T-cell (primary cell): ENCODE data around the gene PCDHA5. TPM values are rescaled to one million over a fixed set of nuclear protein-coding genes. Genes with fewer than 3 reads are reported as not detected.
A peak's percentile ranks its signal among the peaks of the same experiment; 100 is the strongest.
"Not testable (repeated sequence)": the region's sequence is repeated elsewhere in the genome, so short reads cannot be mapped to it uniquely, and the experiment has no call there.

Experiments
- ATAC-seq, 4 experiments: fragments of 200-7000 bp in 3 of 4; fragments of 150-1000 bp in 1 of 4; cut with Tn5 transposase; replicated peaks in 1 of 4; 1 replicate in 3 of 4; 2 replicates in 1 of 4; pipeline ENCODE4 v1.10.0; 2021; ENCODE audit warnings: moderate library complexity in 3 of 4, mild to moderate bottlenecking in 2 of 4, moderate number of reproducible peaks in 1 of 4
- CTCF ChIA-PET, 2 donors: fragments of 300-600 bp; sonication (Branson Sonifier 250); formaldehyde crosslinking; loops; one replicate each; lab custom pipeline; 2022; ENCODE audit warnings: antibody characterized with exemption in 2 of 2; lab: Charles Lee
- POLR2A ChIA-PET, 2 donors: fragments of 300-600 bp; sonication (Branson Sonifier 250); formaldehyde crosslinking; loops; one replicate each; lab custom pipeline; 2022; ENCODE audit warnings: antibody characterized with exemption in 2 of 2; lab: Charles Lee
- DNase-seq, 35 experiments: peaks; one replicate each; pipeline versions ENCODE4 v3.0.0 to v3.0.0-alpha.2; 2013 to 2023
- H3K27ac ChIP-seq: one replicate; pipeline ENCODE4 v1.5.1; 2013; ENCODE audit warnings: low read length
- H3K27me3 ChIP-seq, 2 experiments: replicated peaks in 1 of 2; 1 replicate in 1 of 2; 2 replicates in 1 of 2; pipeline versions ENCODE4 v1.6.1 to v1.7.0; 2013; ENCODE audit warnings: low read length in 1 of 2, mixed read lengths in 1 of 2; ENCODE audit not compliant: control insufficient read depth in 2 of 2, insufficient read depth in 2 of 2; ENCODE audit errors: extremely low read depth in 1 of 2
- H3K36me3 ChIP-seq, 2 donors: 1 replicate in 1 of 2; 2 replicates in 1 of 2; pipeline versions ENCODE4 v1.6.1 to v1.7.0; 2013; ENCODE audit warnings: low read length in 1 of 2; ENCODE audit not compliant: control insufficient read depth in 2 of 2, insufficient read depth in 1 of 2; ENCODE audit errors: extremely low read depth in 1 of 2
- H3K4me1 ChIP-seq, 2 experiments: 1 replicate in 1 of 2; 2 replicates in 1 of 2; pipeline versions ENCODE4 v1.6.1 to v1.7.0; 2013; ENCODE audit warnings: low read length in 2 of 2, mixed read lengths in 1 of 2; ENCODE audit not compliant: insufficient read depth in 2 of 2, control insufficient read depth in 1 of 2; ENCODE audit errors: extremely low read depth in 1 of 2
- H3K4me3 ChIP-seq, 2 donors: 1 replicate in 1 of 2; 2 replicates in 1 of 2; pipeline versions ENCODE4 v1.5.1 to v1.7.0; 2013; ENCODE audit warnings: mild to moderate bottlenecking in 2 of 2, low read length in 1 of 2, moderate library complexity in 1 of 2; ENCODE audit not compliant: control insufficient read depth in 1 of 2; ENCODE audit errors: extremely low read depth in 1 of 2
- H3K9me3 ChIP-seq: 2 replicates; pipeline ENCODE4 v1.7.0; 2013
- H3K27ac Mint-ChIP-seq, 2 donors: one replicate each; pipeline ENCODE4 v1.8.0; 2020 to 2021; ENCODE audit warnings: mild to moderate bottlenecking in 2 of 2, mixed read lengths in 2 of 2
- H3K27me3 Mint-ChIP-seq, 2 donors: one replicate each; pipeline ENCODE4 v1.8.0; 2021 to 2022; ENCODE audit warnings: mixed read lengths in 2 of 2
- H3K36me3 Mint-ChIP-seq: one replicate; pipeline ENCODE4 v1.8.0; 2021; ENCODE audit warnings: mixed read lengths
- H3K4me1 Mint-ChIP-seq, 3 donors: one replicate each; pipeline ENCODE4 v1.8.0; 2020 to 2022; ENCODE audit warnings: mixed read lengths in 3 of 3, mild to moderate bottlenecking in 1 of 3
- H3K4me3 Mint-ChIP-seq, 3 donors: one replicate each; pipeline ENCODE4 v1.8.0; 2020 to 2022; ENCODE audit warnings: mild to moderate bottlenecking in 3 of 3, mixed read lengths in 3 of 3, moderate library complexity in 3 of 3
- H3K9me3 Mint-ChIP-seq, 3 donors: one replicate each; pipeline ENCODE4 v1.8.0; 2020 to 2022; ENCODE audit warnings: mixed read lengths in 3 of 3
- WGBS: methylation state at CpG from one replicate; pipeline ENCODE4 v1.1.5; 2013; ENCODE audit warnings: missing lambda C conversion rate; ENCODE audit not compliant: insufficient coverage; 5-methylcytosine and 5-hydroxymethylcytosine counted together
- total RNA-seq, 35 experiments: library from RNA in 6 of 35; stranded (reverse) in 6 of 35; fragments of 120-200 nt in 1 of 35; gene quantifications; one replicate each; pipeline versions ENCODE4 v1.2.1 to v1.2.4 and lab custom pipeline; 2013 to 2026

PCDHA5 gene
- total RNA-seq, 5 donors from 2014 or later (not counting 1 experiment from before 2014, with no cell fraction given), result not detected

DNA sequence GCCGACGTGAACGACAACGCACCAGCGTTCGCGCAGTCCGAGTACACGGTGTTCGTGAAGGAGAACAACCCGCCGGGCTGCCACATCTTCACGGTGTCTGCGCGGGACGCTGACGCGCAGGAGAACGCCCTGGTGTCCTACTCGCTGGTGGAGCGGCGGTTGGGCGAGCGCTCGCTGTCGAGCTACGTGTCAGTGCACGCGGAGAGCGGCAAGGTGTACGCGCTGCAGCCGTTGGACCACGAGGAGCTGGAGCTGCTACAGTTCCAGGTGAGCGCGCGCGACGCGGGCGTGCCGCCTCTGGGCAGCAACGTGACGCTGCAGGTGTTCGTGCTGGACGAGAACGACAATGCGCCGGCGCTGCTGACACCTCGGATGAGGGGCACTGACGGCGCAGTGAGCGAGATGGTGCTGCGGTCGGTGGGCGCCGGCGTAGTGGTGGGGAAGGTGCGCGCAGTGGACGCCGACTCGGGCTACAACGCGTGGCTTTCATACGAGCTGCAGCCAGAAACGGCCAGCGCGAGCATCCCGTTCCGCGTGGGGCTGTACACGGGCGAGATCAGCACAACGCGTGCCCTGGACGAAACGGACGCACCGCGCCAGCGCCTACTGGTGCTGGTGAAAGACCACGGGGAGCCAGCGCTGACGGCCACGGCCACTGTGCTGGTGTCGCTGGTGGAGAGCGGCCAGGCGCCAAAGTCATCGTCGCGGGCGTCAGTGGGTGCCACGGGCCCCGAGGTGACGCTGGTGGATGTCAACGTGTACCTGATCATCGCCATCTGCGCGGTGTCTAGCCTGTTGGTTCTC lies 28.6 kb downstream of the PCDHA5 start:
- H3K36me3 Mint-ChIP-seq, H3K9me3 Mint-ChIP-seq, CTCF ChIA-PET, H3K4me1 ChIP-seq, H3K27ac Mint-ChIP-seq, H3K9me3 ChIP-seq, H3K27ac ChIP-seq, H3K4me1 Mint-ChIP-seq, H3K4me3 Mint-ChIP-seq, ATAC-seq, H3K36me3 ChIP-seq, DNase-seq: not testable (repeated sequence)
- POLR2A ChIA-PET, result interaction anchor here in 1 of 2 donors (0.6 kb wide), 1 partner anchor 914 kb away, joined by 5 read pairs; no protein-coding TSS in a partner anchor
- H3K27me3 Mint-ChIP-seq, result peaks cover 8 to 24% of the 10 kb centered on the region in 2 donors
- Histone ChIP-seq H3K27me3 (peaks cover 4 to 23% of the 10 kb centered on the region in 2 experiments), H3K4me3 (peak overlapping the region in 1 of 2 donors; percentile 23)
- WGBS, result 56% methylated on average over 100 of the region's 101 CpGs

DNA sequence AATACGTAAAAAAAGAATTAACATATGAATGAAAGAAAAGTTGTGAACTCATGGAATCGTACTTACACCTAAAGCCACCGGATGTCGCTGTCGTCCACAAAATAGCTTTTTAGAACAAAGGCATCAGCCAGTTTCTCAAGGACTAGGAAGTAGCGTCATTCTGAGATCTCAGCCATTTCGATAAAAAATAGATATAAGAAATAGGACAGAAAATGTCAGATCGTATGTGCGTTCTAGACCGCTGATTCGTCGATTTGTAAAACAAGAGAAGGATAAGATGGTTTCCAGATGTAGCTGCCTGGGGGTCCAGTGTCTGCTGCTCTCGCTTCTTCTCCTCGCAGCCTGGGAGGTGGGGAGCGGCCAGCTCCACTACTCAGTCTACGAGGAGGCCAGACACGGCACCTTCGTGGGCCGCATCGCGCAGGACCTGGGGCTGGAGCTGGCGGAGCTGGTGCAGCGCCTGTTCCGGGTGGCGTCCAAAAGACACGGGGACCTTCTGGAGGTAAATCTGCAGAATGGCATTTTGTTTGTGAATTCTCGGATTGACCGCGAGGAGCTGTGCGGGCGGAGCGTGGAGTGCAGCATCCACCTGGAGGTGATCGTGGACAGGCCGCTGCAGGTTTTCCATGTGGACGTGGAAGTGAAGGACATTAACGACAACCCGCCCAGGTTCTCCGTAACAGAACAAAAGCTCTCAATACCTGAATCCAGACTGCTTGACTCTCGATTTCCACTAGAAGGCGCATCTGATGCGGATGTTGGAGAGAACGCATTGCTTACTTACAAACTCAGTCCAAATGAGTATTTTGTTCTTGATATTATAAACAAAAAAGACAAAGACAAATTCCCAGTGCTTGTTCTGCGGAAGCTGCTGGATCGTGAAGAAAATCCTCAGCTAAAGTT lies 34.6 kb downstream of the PCDHA5 start, which contains the start of gene PCDHA10:
PCDHA10 (plus strand) TSS at position 126 of the 903 bp plus-strand sequence; CDS start at position 278, 152 bp downstream.
- no peak for ATAC-seq
- ChIA-PET CTCF (no interaction called here), POLR2A (no interaction called here)
- no peak within 1 kb of the TSS for H3K4me3 Mint-ChIP-seq
- H3K9me3 ChIP-seq, result peaks cover 2% of the 10 kb centered on the region
- H3K36me3 Mint-ChIP-seq, result no peaks in the 10 kb centered on the region
- no peaks in the 10 kb centered on the region for H3K36me3 ChIP-seq
- H3K4me3 ChIP-seq, result no peak within 1 kb of the TSS
- no peak within 1 kb of the TSS for H3K27ac ChIP-seq
- H3K4me1 ChIP-seq, result no peaks in the 10 kb centered on the region
- peaks cover 6 to 23% of the 10 kb centered on the region in 2 donors for H3K27me3 Mint-ChIP-seq
- DNase-seq, result no peak
- H3K4me1 Mint-ChIP-seq, result no peaks in the 10 kb centered on the region
- H3K9me3 Mint-ChIP-seq, result peaks cover 4 to 19% (median 8%) of the 10 kb centered on the region in 3 donors
- WGBS, result 33% methylated on average over 24 of the region's 44 CpGs
- H3K27me3 ChIP-seq, result peaks cover 3 to 14% of the 10 kb centered on the region in 2 experiments
- H3K27ac Mint-ChIP-seq, result no peak within 1 kb of the TSS

DNA sequence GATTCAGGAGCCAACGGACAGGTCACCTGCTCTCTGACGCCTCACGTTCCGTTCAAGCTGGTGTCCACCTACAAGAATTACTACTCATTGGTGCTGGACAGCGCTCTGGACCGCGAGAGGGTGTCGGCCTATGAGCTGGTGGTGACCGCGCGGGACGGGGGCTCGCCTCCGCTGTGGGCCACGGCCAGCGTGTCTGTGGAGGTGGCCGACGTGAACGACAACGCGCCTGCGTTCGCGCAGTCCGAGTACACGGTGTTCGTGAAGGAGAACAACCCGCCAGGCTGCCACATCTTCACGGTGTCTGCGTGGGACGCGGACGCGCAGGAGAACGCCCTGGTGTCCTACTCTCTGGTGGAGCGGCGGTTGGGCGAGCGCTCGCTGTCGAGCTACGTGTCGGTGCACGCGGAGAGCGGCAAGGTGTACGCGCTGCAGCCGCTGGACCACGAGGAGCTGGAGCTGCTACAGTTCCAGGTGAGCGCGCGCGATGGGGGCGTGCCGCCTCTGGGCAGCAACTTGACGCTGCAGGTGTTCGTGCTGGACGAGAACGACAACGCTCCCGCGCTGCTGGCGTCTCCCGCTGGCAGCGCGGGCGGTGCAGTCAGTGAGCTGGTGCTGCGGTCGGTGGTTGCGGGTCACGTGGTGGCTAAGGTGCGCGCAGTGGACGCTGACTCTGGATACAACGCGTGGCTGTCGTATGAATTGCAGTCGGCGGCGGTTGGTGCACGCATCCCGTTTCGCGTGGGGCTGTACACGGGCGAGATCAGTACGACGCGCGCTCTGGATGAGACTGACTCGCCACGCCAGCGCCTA lies 36.0 kb downstream of the PCDHA5 start:
- ATAC-seq (no peak), DNase-seq (no peak)
- no peaks in the 10 kb centered on the region for H3K36me3 Mint-ChIP-seq
- no peak overlapping the region for H3K27ac Mint-ChIP-seq
- no peaks in the 10 kb centered on the region for H3K4me1 Mint-ChIP-seq
- H3K9me3 Mint-ChIP-seq, result peaks cover 8 to 19% (median 11%) of the 10 kb centered on the region in 3 donors
- ChIA-PET POLR2A (no interaction called here), CTCF (no interaction called here)
- Histone ChIP-seq H3K9me3 (peaks cover 2% of the 10 kb centered on the region), H3K27ac (no peak overlapping the region), H3K27me3 (peaks cover 5 to 19% of the 10 kb centered on the region in 2 experiments), H3K4me3 (no peak overlapping the region), H3K4me1 (no peaks in the 10 kb centered on the region), H3K36me3 (no peaks in the 10 kb centered on the region)
- peaks cover 8 to 30% of the 10 kb centered on the region in 2 donors for H3K27me3 Mint-ChIP-seq
- WGBS, result 68% methylated on average over 94 of the region's 94 CpGs
- H3K4me3 Mint-ChIP-seq, result no peak overlapping the region

DNA sequence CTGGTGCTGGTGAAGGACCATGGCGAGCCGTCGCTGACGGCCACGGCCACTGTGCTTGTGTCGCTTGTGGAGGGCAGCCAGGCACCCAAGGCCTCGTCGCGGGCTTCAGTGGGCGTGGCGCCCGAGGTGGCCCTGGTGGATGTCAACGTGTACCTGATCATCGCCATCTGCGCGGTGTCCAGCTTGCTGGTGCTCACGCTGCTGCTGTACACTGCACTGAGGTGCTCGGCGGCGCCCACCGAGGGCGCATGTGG lies 36.5 kb downstream of the PCDHA5 start:
- peaks cover 8 to 30% of the 10 kb centered on the region in 2 donors for H3K27me3 Mint-ChIP-seq
- no peak overlapping the region for H3K27ac ChIP-seq
- POLR2A ChIA-PET, result no interaction called here

DNA sequence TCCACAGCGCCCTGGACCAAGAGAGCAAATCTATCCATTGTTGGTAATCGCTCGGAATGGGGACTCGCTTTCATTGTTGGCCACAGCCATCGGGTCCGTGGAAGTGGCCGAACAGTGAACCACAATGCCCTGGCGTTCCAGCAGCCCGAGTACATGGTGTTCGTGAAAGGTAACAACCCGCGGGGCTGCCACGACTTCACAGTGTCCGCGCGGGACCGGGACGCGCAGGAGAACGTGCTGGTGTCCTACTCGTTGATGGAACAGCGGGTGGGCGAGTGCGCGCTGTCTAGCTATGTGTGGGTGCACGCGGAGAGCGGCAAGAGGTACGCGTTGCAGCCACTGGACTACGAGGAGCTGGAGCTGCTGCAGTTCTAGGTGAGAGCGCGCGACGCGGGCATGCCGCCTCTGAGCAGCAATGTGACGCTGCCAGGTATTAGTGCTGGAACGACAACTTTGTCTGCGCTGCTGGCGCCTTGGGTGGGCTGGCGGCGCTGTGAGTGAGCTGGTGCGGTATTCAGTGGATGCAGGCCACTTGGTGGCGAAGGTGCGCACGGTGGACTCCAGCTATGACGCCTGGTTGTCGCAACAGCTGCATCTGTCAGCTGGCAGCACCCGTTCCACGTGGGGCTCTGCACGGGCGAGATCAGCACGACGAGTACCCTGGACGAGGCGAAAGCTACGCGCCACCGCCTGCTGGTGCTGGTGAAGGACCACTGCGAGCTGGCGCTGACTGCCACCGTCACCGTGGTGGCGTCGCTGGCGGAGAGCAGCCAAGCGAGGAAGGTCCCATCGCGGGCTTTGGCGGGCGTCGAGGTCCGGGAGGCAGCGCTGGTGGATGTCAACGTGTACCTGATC lies 41.3 kb downstream of the PCDHA5 start:
- no peak overlapping the region for H3K4me3 Mint-ChIP-seq
- ChIA-PET POLR2A (interaction anchor here in 1 of 2 donors (0.6 kb wide), 1 partner anchor 449 kb away, joined by 3 read pairs; no protein-coding TSS in a partner anchor), CTCF (no interaction called here)
- Histone ChIP-seq H3K27me3 (peaks cover 2 to 15% of the 10 kb centered on the region in 2 experiments), H3K9me3 (no peaks in the 10 kb centered on the region), H3K4me1 (no peaks in the 10 kb centered on the region), H3K4me3 (no peak overlapping the region), H3K27ac (no peak overlapping the region), H3K36me3 (no peaks in the 10 kb centered on the region)
- peaks cover 20 to 30% of the 10 kb centered on the region in 2 donors for H3K27me3 Mint-ChIP-seq
- H3K27ac Mint-ChIP-seq, result no peak overlapping the region
- WGBS, result 55% methylated on average over 76 of the region's 76 CpGs
- no peaks in the 10 kb centered on the region for H3K4me1 Mint-ChIP-seq
- ATAC-seq (no peak), DNase-seq (no peak)
- peaks cover 2 to 16% (median 11%) of the 10 kb centered on the region in 3 donors for H3K9me3 Mint-ChIP-seq
- no peaks in the 10 kb centered on the region for H3K36me3 Mint-ChIP-seq

More for the DNA sequence above, 36.5 kb downstream of the PCDHA5 start:
- 65% methylated on average over 22 of the region's 22 CpGs for WGBS
- Histone ChIP-seq H3K9me3 (peaks cover 2% of the 10 kb centered on the region), H3K4me3 (no peak overlapping the region), H3K4me1 (no peaks in the 10 kb centered on the region), H3K27me3 (peaks cover 5 to 22% of the 10 kb centered on the region in 2 experiments), H3K36me3 (no peaks in the 10 kb centered on the region)
- no peaks in the 10 kb centered on the region for H3K36me3 Mint-ChIP-seq
- no peak overlapping the region for H3K27ac Mint-ChIP-seq
- DNase-seq (no peak), ATAC-seq (no peak)
- H3K4me3 Mint-ChIP-seq, result no peak overlapping the region
- H3K9me3 Mint-ChIP-seq, result peaks cover 8 to 16% (median 11%) of the 10 kb centered on the region in 3 donors
- CTCF ChIA-PET, result no interaction called here
- no peaks in the 10 kb centered on the region for H3K4me1 Mint-ChIP-seq
